ENCODE results near the gene SIGLEC6.

DNA sequence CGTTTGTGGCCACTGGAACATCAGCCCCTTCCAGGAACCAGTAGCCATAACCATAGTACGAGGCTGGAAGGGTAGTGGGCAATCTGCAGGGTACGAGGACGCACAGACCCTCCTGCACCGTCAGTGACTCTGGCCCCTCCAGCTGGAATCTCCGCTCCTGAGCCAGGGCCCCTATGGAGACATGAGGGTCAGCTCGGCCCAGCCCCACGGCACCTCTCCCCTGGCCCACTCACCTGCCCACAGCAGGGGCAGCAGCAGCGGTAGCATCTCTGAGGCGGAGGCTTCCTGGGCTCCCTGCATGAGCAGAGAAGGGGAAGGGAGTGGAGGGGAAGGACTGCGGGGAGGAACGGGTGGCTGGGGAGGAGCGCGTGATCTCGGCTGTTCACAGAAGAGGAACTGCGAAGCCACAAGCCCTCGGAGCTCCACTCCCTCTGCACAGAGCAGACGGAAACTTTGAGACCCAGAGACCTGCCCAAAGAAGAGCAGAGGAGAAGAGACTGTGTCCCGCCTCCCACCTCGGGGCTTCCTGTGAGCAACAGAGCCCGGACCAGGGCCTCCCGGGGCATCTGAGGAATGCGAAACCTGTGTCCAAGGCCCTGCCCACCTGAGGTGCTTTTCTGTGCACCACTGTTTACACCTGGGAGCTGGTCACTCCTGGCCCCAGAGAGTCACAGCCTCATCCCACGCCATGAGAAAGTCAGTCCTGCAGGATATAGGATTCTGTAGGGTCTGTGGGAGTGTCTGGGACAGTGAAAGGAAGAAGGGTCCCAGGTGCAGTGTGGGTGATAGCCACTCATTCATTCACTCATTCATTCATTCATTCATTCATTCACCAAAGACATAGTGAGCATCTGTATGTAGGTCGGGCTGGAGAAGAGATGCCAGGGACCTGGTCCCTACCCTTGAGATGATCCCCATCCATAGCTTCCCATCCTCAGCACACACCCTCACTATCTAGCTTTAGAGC is at the start of gene SIGLEC6:
- TF ChIP-seq, protein P1, sequence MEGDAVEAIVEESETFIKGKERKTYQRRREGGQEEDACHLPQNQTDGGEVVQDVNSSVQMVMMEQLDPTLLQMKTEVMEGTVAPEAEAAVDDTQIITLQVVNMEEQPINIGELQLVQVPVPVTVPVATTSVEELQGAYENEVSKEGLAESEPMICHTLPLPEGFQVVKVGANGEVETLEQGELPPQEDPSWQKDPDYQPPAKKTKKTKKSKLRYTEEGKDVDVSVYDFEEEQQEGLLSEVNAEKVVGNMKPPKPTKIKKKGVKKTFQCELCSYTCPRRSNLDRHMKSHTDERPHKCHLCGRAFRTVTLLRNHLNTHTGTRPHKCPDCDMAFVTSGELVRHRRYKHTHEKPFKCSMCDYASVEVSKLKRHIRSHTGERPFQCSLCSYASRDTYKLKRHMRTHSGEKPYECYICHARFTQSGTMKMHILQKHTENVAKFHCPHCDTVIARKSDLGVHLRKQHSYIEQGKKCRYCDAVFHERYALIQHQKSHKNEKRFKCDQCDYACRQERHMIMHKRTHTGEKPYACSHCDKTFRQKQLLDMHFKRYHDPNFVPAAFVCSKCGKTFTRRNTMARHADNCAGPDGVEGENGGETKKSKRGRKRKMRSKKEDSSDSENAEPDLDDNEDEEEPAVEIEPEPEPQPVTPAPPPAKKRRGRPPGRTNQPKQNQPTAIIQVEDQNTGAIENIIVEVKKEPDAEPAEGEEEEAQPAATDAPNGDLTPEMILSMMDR (IDR thresholded peaks at IDR 0.05), result no peak
- TF ChIP-seq ZFX (IDR thresholded peaks at IDR 0.05; ENCODE audit: borderline replicate concordance), result no peak
